Left ventricle myocardium inferior (tissue), 1 donor: ENCODE results near the gene SH3PXD2A. TPM values are rescaled to one million over a fixed set of nuclear protein-coding genes. Genes with fewer than 3 reads are reported as not detected.
"Not testable (repeated sequence)": the region's sequence is repeated elsewhere in the genome, so short reads cannot be mapped to it uniquely, and the experiment has no call there.

ENCODE experiments used
- DNase-seq: peaks from one replicate; pipeline ENCODE4 v3.0.0-alpha.2; 2020
- H3K27ac ChIP-seq: fragments of 200-600 bp; replicated peaks from 2 replicates; pipeline ENCODE4 v1.8.0; 2021
- H3K27me3 ChIP-seq: fragments of 200-600 bp; 2 replicates; pipeline ENCODE4 v1.8.0; 2021; ENCODE audit warnings: low read depth
- H3K36me3 ChIP-seq: fragments of 200-600 bp; 2 replicates; pipeline ENCODE4 v1.8.0; 2021
- H3K4me1 ChIP-seq: fragments of 200-600 bp; 2 replicates; pipeline ENCODE4 v1.8.0; 2021
- H3K4me3 ChIP-seq: fragments of 200-600 bp; 2 replicates; pipeline ENCODE4 v1.8.0; 2021; ENCODE audit warnings: mild to moderate bottlenecking, moderate library complexity
- H3K9me3 ChIP-seq: fragments of 200-600 bp; replicated peaks from 2 replicates; pipeline ENCODE4 v1.8.0; 2021
- intact Hi-C: fragments of 100-400 bp; cut with micrococcal nuclease; formaldehyde crosslinking; loops from one replicate; pipeline ENCODE4 v1.11.0; 2022
- total RNA-seq: library from RNA; stranded (reverse); fragmentation: NEBNext Ultra II Directional; extraction: Animal tissue kit (Norgen Biotek cat#: 25700); gene quantifications from one replicate; pipeline ENCODE4 v1.2.1, GENCODE V29; 2021
- TF ChIP-seq, protein P1 (sequence below): fragments of 200-600 bp; IDR thresholded peaks from 2 replicates; pipeline ENCODE4 v1.8.0; 2021; ENCODE audit warnings: antibody characterized with exemption, mild to moderate bottlenecking, borderline replicate concordance
- donor health status: DM: no; HTN: yes; CAD: no; lungs with severe emphysema.

The SH3PXD2A gene
- total RNA-seq, 1 donor from 2014 or later, result 34.4 TPM

GRCh38 chr10:103636492-103636891, 218.9 kb downstream of the SH3PXD2A start:
- intact Hi-C loops, result no loop called here
- H3K27ac ChIP-seq, result peak overlapping the region; percentile 86
- peaks cover 72% of the 10 kb centered on the region for H3K4me1 ChIP-seq

GRCh38 chr10:103635580-103635979, 219.8 kb downstream of the SH3PXD2A start:
- no peak for DNase-seq
- Histone ChIP-seq H3K4me1 (peaks cover 62% of the 10 kb centered on the region), H3K9me3 (no peaks in the 10 kb centered on the region), H3K27ac (peak overlapping the region; percentile 50), H3K4me3 (no peak overlapping the region), H3K27me3 (no peaks in the 10 kb centered on the region), H3K36me3 (peaks cover 20% of the 10 kb centered on the region)
- intact Hi-C loops, result no loop called here
- TF ChIP-seq, protein P1, sequence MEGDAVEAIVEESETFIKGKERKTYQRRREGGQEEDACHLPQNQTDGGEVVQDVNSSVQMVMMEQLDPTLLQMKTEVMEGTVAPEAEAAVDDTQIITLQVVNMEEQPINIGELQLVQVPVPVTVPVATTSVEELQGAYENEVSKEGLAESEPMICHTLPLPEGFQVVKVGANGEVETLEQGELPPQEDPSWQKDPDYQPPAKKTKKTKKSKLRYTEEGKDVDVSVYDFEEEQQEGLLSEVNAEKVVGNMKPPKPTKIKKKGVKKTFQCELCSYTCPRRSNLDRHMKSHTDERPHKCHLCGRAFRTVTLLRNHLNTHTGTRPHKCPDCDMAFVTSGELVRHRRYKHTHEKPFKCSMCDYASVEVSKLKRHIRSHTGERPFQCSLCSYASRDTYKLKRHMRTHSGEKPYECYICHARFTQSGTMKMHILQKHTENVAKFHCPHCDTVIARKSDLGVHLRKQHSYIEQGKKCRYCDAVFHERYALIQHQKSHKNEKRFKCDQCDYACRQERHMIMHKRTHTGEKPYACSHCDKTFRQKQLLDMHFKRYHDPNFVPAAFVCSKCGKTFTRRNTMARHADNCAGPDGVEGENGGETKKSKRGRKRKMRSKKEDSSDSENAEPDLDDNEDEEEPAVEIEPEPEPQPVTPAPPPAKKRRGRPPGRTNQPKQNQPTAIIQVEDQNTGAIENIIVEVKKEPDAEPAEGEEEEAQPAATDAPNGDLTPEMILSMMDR, result no peak

More at GRCh38 chr10:103636492-103636891, 218.9 kb downstream of the SH3PXD2A start:
- TF ChIP-seq, protein P1, result no peak
- H3K9me3 ChIP-seq, result no peaks in the 10 kb centered on the region
- no peaks in the 10 kb centered on the region for H3K27me3 ChIP-seq
- H3K36me3 ChIP-seq, result peaks cover 16% of the 10 kb centered on the region
- no peak overlapping the region for H3K4me3 ChIP-seq
- DNase-seq, result no peak

DNA sequence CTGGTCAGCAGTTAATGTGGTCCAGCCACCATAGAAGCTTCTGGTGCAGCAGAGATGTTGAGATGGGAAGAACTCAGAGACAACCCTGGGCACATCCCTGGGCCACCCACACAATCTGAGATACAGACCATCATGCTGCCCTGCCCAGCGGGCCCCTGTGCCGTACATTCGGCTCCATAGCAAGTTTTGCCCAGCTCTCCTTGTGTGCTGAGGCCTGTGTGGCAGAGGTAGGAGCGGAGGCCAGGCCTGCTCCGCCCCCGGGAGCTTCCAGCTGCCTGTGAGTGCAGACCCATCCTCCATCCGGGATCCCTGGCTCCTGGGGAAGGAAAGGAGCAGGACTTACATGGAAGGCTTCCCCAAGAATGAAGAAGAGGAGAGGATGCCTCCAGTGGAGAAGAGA, 221.5 kb downstream of the SH3PXD2A start:
- TF ChIP-seq, protein P1, result no peak

DNA sequence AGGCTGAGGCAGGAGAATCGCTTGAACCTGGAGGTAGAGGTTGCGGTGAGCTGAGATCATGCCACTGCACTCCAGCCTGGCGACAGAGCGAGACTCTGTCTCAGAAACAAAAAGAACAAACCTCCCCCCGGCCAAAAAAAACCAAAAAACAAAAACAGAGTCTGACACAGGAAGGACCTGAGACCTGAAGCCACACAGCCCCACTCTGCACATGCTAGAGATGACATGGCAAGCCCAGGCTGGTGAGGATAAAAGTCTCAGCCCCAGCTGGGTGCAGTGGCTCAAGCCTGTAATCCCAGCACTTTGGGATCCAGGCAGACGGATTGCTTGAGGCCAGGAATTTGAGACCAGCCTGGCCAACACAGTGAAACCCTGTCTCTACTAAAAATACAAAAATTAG, 222.5 kb downstream of the SH3PXD2A start:
- H3K27ac ChIP-seq, intact Hi-C loops, H3K9me3 ChIP-seq, H3K27me3 ChIP-seq, H3K4me3 ChIP-seq, DNase-seq: not testable (repeated sequence)
- peaks cover 20% of the 10 kb centered on the region for H3K36me3 ChIP-seq
- peaks cover 46% of the 10 kb centered on the region for H3K4me1 ChIP-seq

More for the DNA sequence above, 221.5 kb downstream of the SH3PXD2A start:
- Histone ChIP-seq H3K27ac (no peak overlapping the region), H3K4me1 (peaks cover 56% of the 10 kb centered on the region), H3K4me3 (no peak overlapping the region), H3K36me3 (peaks cover 20% of the 10 kb centered on the region), H3K9me3 (no peaks in the 10 kb centered on the region), H3K27me3 (no peaks in the 10 kb centered on the region)
- intact Hi-C loops, result no loop called here
- no peak for DNase-seq

DNA sequence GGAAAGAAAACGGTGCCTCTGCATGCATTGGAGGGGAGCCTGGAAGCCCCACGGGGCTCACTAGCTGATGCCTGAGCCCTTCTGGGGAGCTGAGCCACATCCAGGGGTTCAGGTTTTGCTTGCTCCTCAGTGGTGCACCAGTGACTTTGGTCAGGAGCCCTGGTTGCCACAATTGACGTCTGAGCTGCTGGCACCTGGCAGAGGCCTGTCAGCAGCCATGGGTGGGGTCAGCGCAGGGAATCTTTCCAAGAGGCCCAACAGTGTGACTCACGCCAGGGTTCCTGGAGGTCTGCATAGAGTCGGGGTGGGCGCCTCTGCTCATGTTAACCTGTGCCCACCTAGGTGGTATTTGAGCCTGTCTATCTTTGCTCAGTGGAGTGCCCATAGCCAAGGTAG, 223.1 kb downstream of the SH3PXD2A start:
- Histone ChIP-seq H3K27ac (no peak overlapping the region), H3K9me3 (no peaks in the 10 kb centered on the region), H3K27me3 (no peaks in the 10 kb centered on the region), H3K4me1 (peaks cover 40% of the 10 kb centered on the region), H3K4me3 (no peak overlapping the region), H3K36me3 (peaks cover 24% of the 10 kb centered on the region)
- DNase-seq, result no peak
- intact Hi-C loops, result no loop called here
- TF ChIP-seq, protein P1, result no peak

DNA sequence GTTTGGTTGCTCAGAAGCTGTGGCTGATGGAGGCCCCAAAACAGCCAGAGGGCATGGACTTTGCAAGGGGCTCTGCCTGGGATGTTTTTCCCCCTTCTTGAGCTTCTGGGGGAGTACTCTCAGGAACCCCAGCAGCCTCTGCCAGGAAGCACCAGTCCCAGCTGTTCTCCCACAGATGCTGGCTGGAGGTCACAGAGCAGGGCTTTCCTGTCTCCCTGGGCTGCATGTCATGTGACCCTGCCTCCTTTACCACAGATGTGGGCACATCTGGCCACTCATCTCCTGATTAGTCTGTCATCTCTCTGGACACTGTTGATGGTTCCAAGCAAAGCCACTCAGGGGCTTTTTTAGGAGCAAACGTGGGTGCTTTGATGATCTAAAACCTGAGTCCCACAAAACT, 225.2 kb downstream of the SH3PXD2A start:
- Histone ChIP-seq H3K36me3 (peaks cover 45% of the 10 kb centered on the region), H3K9me3 (no peaks in the 10 kb centered on the region), H3K27ac (no peak overlapping the region), H3K4me3 (no peak overlapping the region), H3K27me3 (no peaks in the 10 kb centered on the region), H3K4me1 (peaks cover 19% of the 10 kb centered on the region)
- intact Hi-C loops, result no loop called here
- TF ChIP-seq, protein P1, result no peak
- no peak for DNase-seq
